NCI-H187 treated with DMSO at 0.1 percent for 48 hours (cell line): ENCODE data around the gene PRMT7.

Source experiments
- DNase-seq: peaks from one replicate; lab custom pipeline; 2025; lab: John Stamatoyannopoulos, UW

The PRMT7 gene

GRCh38 chr16:68348639-68349445 lies 38.0 kb downstream of the PRMT7 start:
- no peak for DNase-seq

- DNase-seq = no peak
Measured at GRCh38 chr16:68349838-68350410, 39.1 kb downstream of the PRMT7 start.

DNA sequence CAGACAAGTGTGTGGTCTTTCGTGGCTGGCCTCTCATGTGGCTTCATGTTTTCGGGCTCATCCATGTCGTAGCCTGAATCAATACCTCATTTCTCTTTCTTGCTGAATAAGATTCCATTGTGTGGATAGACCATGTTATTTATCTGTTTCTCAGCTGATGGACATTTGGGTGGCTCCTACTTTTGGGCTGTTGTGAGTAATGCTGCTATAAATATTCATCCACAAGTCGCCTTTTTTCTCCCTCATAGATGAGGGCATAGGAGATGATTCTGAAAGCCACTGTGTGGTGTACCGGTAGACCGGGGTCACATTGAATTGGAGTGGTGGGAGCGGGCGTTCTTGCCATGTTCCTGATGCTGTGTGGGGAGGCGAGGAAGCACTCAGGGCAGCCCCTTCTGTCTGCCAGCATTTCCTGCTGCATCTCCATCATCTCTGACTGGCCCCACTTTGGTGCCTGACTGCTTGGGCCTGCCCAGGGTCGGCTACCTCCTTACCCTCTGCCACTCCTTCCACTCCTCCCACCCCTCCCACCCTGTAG lies 40.1 kb downstream of the PRMT7 start:
- no peak for DNase-seq

GRCh38 chr16:68351463-68351862 lies 40.6 kb downstream of the PRMT7 start:
- no peak for DNase-seq

DNA sequence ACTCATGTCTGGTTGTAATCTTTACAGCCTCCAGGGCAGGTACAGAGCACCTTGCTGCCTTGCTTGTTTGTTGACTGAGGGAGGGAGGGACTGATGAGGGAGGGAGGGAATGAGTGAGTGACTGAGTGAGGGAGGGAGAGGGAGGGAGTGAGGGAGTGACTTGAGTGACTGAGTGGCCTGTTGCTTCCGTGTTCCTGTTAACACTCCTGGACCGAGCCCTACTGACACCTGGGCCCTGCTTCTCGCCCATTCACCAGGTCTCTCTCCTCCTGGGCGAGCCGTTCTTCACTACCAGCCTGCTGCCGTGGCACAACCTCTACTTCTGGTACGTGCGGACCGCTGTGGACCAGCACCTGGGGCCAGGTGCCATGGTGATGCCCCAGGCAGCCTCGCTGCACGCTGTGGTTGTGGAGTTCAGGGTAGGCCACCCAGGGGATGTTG lies 41.2 kb downstream of the PRMT7 start:
- DNase-seq = peak; percentile 25

DNA sequence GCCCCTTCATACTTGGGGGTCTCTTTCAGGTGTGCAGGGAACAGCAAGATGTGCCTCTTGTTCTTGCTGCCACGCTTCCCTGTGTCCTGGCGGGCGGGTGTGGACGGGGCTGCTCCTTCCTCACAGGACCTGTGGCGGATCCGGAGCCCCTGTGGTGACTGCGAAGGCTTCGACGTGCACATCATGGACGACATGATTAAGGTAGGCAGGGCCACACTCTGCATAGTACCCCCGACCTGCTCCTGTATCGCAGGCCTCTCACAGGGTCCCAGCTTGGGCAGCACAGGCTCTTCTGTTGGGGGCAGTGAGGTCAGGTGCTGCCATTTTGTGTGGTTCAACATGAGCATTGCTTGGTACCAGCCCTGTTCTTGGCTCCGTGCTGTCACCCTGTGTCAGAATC lies 42.5 kb downstream of the PRMT7 start:
- DNase-seq = no peak

GRCh38 chr16:68354816-68355215 lies 44.0 kb downstream of the PRMT7 start:
- DNase-seq = no peak

- no peak for DNase-seq
Measured at GRCh38 chr16:68355447-68356248, 44.8 kb downstream of the PRMT7 start.

DNA sequence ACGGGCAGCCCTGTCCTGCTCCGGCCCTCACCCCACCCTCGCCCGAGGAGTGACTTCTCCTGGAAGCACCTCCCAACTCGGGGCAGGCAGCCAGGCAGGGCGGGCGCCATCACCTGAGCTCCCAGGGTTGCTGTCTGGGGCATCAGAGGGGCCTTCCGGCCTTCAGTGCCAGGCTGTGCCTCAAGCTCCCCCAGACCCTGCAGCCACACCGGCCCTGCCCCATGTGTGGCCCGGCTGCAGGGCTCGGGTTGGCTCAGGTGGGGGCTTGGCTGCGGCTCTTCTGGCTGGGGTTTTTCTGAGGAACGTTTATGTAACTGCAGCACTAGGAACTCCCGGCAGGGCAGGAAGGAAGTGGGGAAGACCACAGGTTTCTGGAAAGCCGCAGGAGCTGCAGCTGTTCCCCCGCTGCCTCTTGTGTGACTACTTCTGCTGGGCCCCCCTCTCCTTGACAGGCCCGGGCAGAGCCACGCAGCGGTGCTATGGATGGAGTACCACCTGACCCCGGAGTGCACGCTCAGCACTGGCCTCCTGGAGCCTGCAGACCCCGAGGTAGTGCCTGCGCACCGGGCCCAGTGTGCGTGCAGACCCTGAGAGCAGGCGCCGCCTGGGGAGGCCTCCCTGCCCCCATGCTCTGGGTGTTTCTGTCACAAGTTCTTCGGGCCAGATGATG lies 45.6 kb downstream of the PRMT7 start:
- DNase-seq = no peak

GRCh38 chr16:68356919-68357286 lies 46.1 kb downstream of the PRMT7 start:
- no peak for DNase-seq

DNA sequence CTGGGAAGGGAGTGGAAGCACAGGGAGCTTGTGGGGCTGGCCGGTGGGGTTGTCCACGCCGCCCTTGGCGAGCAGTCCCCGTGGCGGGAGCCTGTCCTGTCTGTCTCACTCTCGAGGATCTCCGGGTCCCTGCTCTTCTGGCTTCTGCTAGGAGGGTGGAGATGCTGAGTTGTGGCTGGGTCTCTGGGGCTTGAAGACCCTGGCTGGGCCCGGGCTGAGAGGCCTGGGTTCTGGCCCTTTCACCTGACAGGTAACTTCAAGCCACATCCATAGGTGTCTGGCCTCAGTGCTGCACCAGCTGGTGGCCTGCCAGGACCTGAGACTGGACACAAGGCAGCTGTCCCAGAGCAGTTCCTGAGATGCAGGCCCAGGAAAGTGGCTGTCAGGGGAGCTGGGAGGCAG lies 46.7 kb downstream of the PRMT7 start:
- DNase-seq = no peak

DNA sequence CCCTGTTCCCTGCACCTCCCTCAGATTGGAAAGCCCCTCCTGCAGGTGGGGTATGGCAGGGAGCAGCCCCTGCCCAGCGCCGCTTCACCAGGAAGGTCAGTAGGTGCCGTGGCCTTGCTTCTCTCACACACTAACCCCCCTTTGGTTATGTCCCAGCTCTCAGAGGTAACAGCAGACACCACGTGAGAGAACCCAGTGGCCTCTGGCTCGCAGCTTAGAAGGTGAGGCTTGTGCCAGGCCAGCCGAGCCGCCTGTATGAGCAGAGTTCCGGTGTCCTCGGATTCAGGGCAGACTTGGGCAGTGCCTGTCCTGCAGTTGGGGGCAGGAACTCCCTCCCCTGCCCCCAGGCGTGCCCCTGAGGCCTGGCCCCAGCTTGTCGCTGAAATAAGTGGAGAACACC lies 47.1 kb downstream of the PRMT7 start:
- DNase-seq = no peak

DNA sequence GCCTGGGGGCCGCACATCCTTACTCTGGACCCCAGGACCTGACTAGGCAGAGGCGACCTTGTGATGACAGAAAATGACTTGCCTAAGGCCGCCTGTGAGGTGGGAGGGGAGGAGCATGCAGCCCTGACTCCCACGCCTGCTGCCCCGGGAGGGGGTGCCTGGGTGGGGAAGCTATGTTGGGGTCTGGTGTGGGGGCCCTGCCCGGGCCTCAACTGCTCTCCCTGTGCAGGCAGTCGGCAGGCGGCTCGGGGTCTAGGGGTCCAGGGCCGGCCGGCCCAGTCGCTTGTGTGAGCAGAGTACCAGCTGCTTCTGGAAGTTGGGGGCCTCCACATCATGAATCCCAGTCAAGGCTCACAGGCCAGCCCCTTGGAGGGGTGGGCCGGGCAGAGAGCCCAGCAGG lies 48.1 kb downstream of the PRMT7 start:
- no peak for DNase-seq

GRCh38 chr16:68359398-68360191 lies 48.8 kb downstream of the PRMT7 start:
- no peak for DNase-seq

DNA sequence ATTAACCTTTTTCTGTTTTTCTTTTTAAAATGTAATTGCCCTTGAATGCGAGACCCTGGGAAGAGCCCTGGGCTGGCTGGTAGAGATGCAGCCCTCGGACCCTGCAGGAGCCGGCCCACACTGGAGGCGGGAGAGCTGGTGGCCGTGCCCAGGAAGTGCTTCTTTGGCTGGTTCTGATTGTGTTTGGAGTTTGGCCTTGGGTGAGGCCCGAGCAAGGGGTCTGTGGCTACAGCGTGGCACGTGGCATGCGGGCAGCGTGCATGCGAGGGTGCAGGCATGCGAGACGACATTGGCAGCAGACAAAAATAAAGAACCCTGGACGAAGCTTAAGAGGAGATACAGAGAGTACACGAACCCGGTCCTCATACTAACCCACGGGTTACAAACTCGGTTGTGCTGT lies 49.7 kb downstream of the PRMT7 start:
- no peak for DNase-seq

- no peak for DNase-seq
Measured at GRCh38 chr16:68360956-68361355, 50.1 kb downstream of the PRMT7 start.

DNA sequence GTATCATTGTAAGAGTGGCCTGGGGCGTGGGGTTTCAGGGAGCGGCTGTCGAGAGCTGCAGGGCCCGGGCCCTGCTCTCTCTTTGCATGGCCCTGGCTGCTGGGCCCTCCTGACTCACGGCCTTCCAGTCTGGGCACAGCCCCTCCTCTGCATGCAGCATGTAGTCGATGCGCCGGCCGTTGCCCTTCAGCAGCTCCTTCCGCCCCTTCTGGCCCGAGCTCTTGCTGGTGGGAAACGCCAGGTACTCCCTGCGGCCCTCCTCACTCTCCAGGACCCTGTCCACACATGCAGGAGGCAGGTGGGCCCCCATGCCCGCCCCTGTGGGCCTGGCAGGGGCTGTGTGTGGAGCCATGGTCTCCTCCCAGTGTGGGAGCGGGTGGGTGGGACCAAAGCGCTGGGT lies 50.7 kb downstream of the PRMT7 start:
- DNase-seq = no peak

DNA sequence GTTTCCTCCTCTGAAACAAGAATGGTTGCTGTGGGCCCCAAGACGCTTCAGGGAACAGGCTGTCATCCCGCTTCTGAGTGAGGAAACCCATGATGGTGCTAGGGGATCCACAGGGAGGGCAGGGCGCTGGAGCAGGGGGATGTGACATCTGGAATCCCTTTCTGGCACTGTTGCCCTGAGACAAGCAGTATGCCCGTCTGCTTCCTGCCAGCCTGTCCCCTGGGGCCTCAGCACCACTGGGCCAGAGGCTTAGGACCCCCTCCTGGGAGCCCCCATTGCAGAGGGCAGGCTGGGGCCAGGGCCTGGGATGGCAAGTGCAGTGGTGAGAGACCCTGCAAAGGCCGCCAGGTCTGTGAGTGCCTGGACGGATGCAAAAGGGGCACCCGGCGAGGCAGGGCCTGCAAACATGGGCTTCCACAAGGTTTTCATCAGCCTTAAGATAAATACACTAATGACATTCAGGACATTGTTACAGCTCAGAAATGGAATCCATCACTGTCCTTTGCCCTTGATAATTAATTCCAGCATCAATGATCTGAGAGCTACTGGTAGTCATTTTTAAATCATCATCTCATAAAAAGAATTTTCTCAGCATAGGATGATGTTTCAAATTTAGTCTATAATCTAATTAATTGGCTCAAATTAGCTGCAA lies 51.6 kb downstream of the PRMT7 start:
- DNase-seq = no peak

DNA sequence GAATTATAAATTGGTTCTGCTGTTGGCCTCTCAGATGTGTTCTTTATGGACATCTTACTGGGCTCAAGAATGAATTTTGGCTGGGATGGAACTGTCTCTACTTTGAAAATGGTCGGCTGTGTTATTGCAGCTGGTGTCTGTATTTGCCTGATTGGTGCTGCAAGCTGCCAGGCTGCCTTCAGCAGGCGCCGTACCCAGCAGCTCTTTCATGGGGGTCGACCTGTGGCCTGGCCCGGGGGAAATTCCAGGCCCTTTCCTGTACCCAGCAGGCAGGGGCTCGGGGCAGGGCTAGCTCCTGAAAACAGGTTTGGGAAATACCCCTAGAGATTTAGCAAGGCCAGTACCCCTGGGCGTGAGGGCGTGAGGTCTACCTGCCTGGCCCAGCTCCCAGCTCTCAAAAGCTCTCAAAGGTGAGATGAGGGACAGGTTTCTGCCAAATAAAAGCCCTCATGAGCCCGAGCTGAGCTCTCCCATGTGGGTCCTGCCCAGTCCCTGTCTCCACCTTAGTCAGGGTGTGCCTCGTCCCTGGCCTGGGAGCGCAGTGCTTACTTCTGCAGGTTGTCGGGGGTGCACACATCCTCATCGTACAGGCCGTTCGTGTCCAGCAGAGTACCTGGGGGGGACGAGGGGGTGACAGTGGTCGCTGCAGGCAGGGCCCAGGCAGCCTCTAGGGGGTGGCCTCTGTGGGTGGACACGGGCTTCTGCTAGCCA lies 52.3 kb downstream of the PRMT7 start:
- no peak for DNase-seq
